ENCODE results near the gene NDE1. TPM values are rescaled to one million over a fixed set of nuclear protein-coding genes. Genes with fewer than 3 reads are reported as not detected.

The NDE1 gene
- polyA plus RNA-seq (20.6 to 50.2 TPM (median 37.8 TPM) in 3 replicates), polyA minus RNA-seq (28.0 to 48.8 TPM (median 48.5 TPM) in 3 replicates)
- 93.9 TPM for polyA plus RNA-seq (2011; ENCODE audit: low read depth)
- 49.5 and 52.5 TPM in 2 replicates for polyA plus RNA-seq (2011; cell fraction: cytosol; rRNA removed)
- 41.9 and 42.0 TPM in 2 replicates for polyA plus RNA-seq (2011; cell fraction: nucleus; rRNA removed)
- 48.4 and 59.5 TPM in 2 replicates for polyA plus RNA-seq (2012; ENCODE audit: low replicate concordance)
- 56.6 TPM for polyA minus RNA-seq (2011; cell fraction: cytosol; rRNA and poly(A)+ RNA removed)
- 23.5 and 36.1 TPM in 2 replicates for polyA minus RNA-seq (2011; cell fraction: nucleus; rRNA and poly(A)+ RNA removed)

- DNase-seq (ENCODE audit: low read depth, low spot score) (no peak), FAIRE-seq (no peak)
- H3K4me2 ChIP-seq (ENCODE audit: control insufficient read depth, extremely low read depth, insufficient read depth, low read depth, low read length): peak within 1 kb of the TSS; percentile 94
- dilution Hi-C loops (cut with MboI; ENCODE audit: extremely low pct_ligation_motif_present, low sequenced_read_pairs): no loop called here
- no peaks in the 10 kb centered on the region for H3K9me3 ChIP-seq (ENCODE audit: control insufficient read depth, low read depth, low read length)
- H3K27me3 ChIP-seq (ENCODE audit: control insufficient read depth, extremely low read depth, insufficient read depth, low read length): no peaks in the 10 kb centered on the region
- H3K4me3 ChIP-seq (ENCODE audit: control insufficient read depth in 2 of 3, extremely low read depth in 1 of 3, insufficient read depth in 2 of 3, low read depth in 1 of 3, low read length in 3 of 3): peak within 1 kb of the TSS; percentile 83 to 98 (median 96)
- H4K20me1 ChIP-seq (ENCODE audit: control insufficient read depth, extremely low read depth, insufficient read depth, low read length): peaks cover 10% of the 10 kb centered on the region
- H3K9me1 ChIP-seq (ENCODE audit: control insufficient read depth, extremely low read depth, insufficient read depth, low read length): peaks cover 3% of the 10 kb centered on the region
- peaks cover 3 to 18% of the 10 kb centered on the region in 2 experiments for H3K36me3 ChIP-seq (ENCODE audit: control insufficient read depth in 2 of 2, extremely low read depth in 1 of 2, insufficient read depth in 2 of 2, low read length in 2 of 2)
- peaks cover 46% of the 10 kb centered on the region for H3K4me1 ChIP-seq (ENCODE audit: control insufficient read depth, extremely low read depth, insufficient read depth, low read length)
- peak within 1 kb of the TSS; percentile 88 for H3K27ac ChIP-seq (ENCODE audit: control insufficient read depth, insufficient read depth, low read length)
- H3K79me2 ChIP-seq (ENCODE audit: control insufficient read depth, insufficient read depth, low read length): peaks cover 50% of the 10 kb centered on the region
- peak within 1 kb of the TSS; percentile 97 for H3K9ac ChIP-seq (ENCODE audit: control insufficient read depth, extremely low read depth, insufficient read depth, low read length)
- TF ChIP-seq CTCF (optimal IDR thresholded peaks at IDR 0.05 in 1 of 3, IDR thresholded peaks at IDR 0.05 in 1 of 3, conservative IDR thresholded peaks at IDR 0.05 in 1 of 3; ENCODE audit: extremely low read depth in 1 of 3, insufficient read depth in 2 of 3, low read length in 3 of 3) (no peak), EZH2 (IDR thresholded peaks at IDR 0.05; ENCODE audit: low read length) (no peak)
- peak within 1 kb of the TSS; percentile 80 for H2AFZ ChIP-seq (ENCODE audit: control insufficient read depth, low read length)
Measured at GRCh38 chr16:15650019-15650697, at the start of gene NDE1. Gene NDE1, plus strand, starts transcription at chr16:15650245. Its CDS starts 14,534 bp downstream, at chr16:15664779.

- Histone ChIP-seq H3K36me3 (ENCODE audit: control insufficient read depth in 2 of 2, extremely low read depth in 1 of 2, insufficient read depth in 2 of 2, low read length in 2 of 2) (peaks cover 36 to 37% of the 10 kb centered on the region in 2 experiments), H3K79me2 (ENCODE audit: control insufficient read depth, insufficient read depth, low read length) (no peaks in the 10 kb centered on the region), H3K4me1 (ENCODE audit: control insufficient read depth, extremely low read depth, insufficient read depth, low read length) (peaks cover 7% of the 10 kb centered on the region), H3K9me3 (ENCODE audit: control insufficient read depth, low read depth, low read length) (no peaks in the 10 kb centered on the region), H2AFZ (ENCODE audit: control insufficient read depth, low read length) (no peak overlapping the region), H3K9ac (ENCODE audit: control insufficient read depth, extremely low read depth, insufficient read depth, low read length) (no peak overlapping the region), H3K4me3 (ENCODE audit: control insufficient read depth in 2 of 3, extremely low read depth in 1 of 3, insufficient read depth in 2 of 3, low read depth in 1 of 3, low read length in 3 of 3) (no peak overlapping the region), H3K27me3 (ENCODE audit: control insufficient read depth, extremely low read depth, insufficient read depth, low read length) (no peaks in the 10 kb centered on the region), H3K4me2 (ENCODE audit: control insufficient read depth, extremely low read depth, insufficient read depth, low read depth, low read length) (no peak overlapping the region), H4K20me1 (ENCODE audit: control insufficient read depth, extremely low read depth, insufficient read depth, low read length) (no peaks in the 10 kb centered on the region), H3K9me1 (ENCODE audit: control insufficient read depth, extremely low read depth, insufficient read depth, low read length) (no peaks in the 10 kb centered on the region), H3K27ac (ENCODE audit: control insufficient read depth, insufficient read depth, low read length) (no peak overlapping the region)
- TF ChIP-seq CTCF (optimal IDR thresholded peaks at IDR 0.05 in 1 of 3, IDR thresholded peaks at IDR 0.05 in 1 of 3, conservative IDR thresholded peaks at IDR 0.05 in 1 of 3; ENCODE audit: extremely low read depth in 1 of 3, insufficient read depth in 2 of 3, low read length in 3 of 3) (no peak), EZH2 (IDR thresholded peaks at IDR 0.05; ENCODE audit: low read length) (no peak)
- DNase-seq (ENCODE audit: low read depth, low spot score): no peak
- dilution Hi-C loops (cut with MboI; ENCODE audit: extremely low pct_ligation_motif_present, low sequenced_read_pairs): no loop called here
- FAIRE-seq: no peak
Measured at GRCh38 chr16:15601212-15601879, 48.7 kb upstream of the NDE1 start.

All from keratinocyte (primary cell).